Panc1 (cell line): Measurements from ENCODE around the gene SMIM10L2A. TPM values are rescaled to one million over a fixed set of nuclear protein-coding genes. Genes with fewer than 3 reads are reported as not detected.

Source experiments
- ATAC-seq: fragments of 200-7000 bp; cut with Tn5 transposase; 2 replicates; pipeline ENCODE4 v1.9.1; 2020; ENCODE audit warnings: mild to moderate bottlenecking, moderate library complexity
- BruUV-seq: library from RNA; stranded (reverse); fragments of 400-500 nt; replicated peaks from 2 replicates; lab custom pipeline; 2021; lab: Mats Ljungman, UMichigan
- CTCF ChIA-PET: fragments of 300-600 bp; sonication (Branson Sonifier 250); formaldehyde crosslinking; loops from one replicate; lab custom pipeline; 2022; ENCODE audit warnings: antibody characterized with exemption; lab: Charles Lee
- POLR2A ChIA-PET: fragments of 300-600 bp; sonication (Branson Sonifier 250); formaldehyde crosslinking; loops from one replicate; lab custom pipeline; 2022; ENCODE audit warnings: antibody characterized with exemption; lab: Charles Lee
- DNase-seq: peaks from one replicate; pipeline ENCODE4 v3.0.0-alpha.2; 2010; ENCODE audit warnings: low read depth, low spot score
- H3K27ac ChIP-seq: 2 replicates; pipeline ENCODE4 v1.5.1; 2011; ENCODE audit warnings: mild to moderate bottlenecking, low read length, inconsistent platforms
- H3K27me3 ChIP-seq: fragments of 200-500 bp; sonication (Bioruptor generic); 2 replicates; pipeline ENCODE4 v1.6.0; 2014; ENCODE audit warnings: low read length, inconsistent platforms; ENCODE audit not compliant: control insufficient read depth, insufficient read depth
- H3K36me3 ChIP-seq: fragments of 200-500 bp; sonication (Bioruptor generic); 2 replicates; pipeline ENCODE4 v1.5.1; 2014; ENCODE audit warnings: inconsistent platforms, mild to moderate bottlenecking, low read length, moderate library complexity; ENCODE audit not compliant: control insufficient read depth, insufficient read depth
- H3K4me1 ChIP-seq: 2 replicates; pipeline ENCODE4 v1.5.1; 2011; ENCODE audit warnings: inconsistent platforms, mild to moderate bottlenecking, low read length, moderate library complexity; ENCODE audit not compliant: control insufficient read depth, insufficient read depth
- H3K4me3 ChIP-seq, 2 experiments: 2 replicates each; pipeline ENCODE4 v1.5.1; 2011 to 2012; ENCODE audit warnings: low read depth in 2 of 2, low read length in 2 of 2, mild to moderate bottlenecking in 2 of 2, inconsistent platforms in 1 of 2, moderate library complexity in 1 of 2
- H3K9me3 ChIP-seq: fragments of 200-500 bp; sonication (Bioruptor generic); 2 replicates; pipeline ENCODE4 v1.5.1; 2014; ENCODE audit warnings: low read depth, mild to moderate bottlenecking, inconsistent platforms, low read length, moderate library complexity; ENCODE audit not compliant: control insufficient read depth, insufficient read depth
- CTCF ChIP-seq: fragments of 450-650 bp; IDR thresholded peaks from 2 replicates; pipeline ENCODE4 v1.5.1; 2017; ENCODE audit warnings: mild to moderate bottlenecking
- POLR2AphosphoS5 ChIP-seq: IDR thresholded peaks from 2 replicates; pipeline ENCODE4 v1.6.1; 2012; ENCODE audit warnings: mild to moderate bottlenecking, low read depth, low read length, moderate library complexity
- REST ChIP-seq, 2 experiments: IDR thresholded peaks; 2 replicates each; pipeline ENCODE4 v1.6.1; 2011 to 2012; ENCODE audit warnings: low read depth in 2 of 2, control low read depth in 1 of 2, low read length in 1 of 2, mild to moderate bottlenecking in 1 of 2, moderate library complexity in 1 of 2; ENCODE audit not compliant: insufficient read depth in 1 of 2
- SIN3A ChIP-seq: IDR thresholded peaks from 2 replicates; pipeline ENCODE4 v1.6.1; 2012; ENCODE audit warnings: low read depth, mild to moderate bottlenecking, low read length, moderate library complexity, borderline replicate concordance; ENCODE audit not compliant: insufficient read depth
- TCF7L2 ChIP-seq: IDR thresholded peaks from 2 replicates; pipeline ENCODE4 v1.6.1; 2011; ENCODE audit warnings: mild to moderate bottlenecking, low read depth, low read length, inconsistent platforms
- in situ Hi-C: cut with HindIII; loops from 2 replicates; pipeline ENCODE4 v1.10.0; 2016; ENCODE audit warnings: low sequenced_read_pairs, low pct_unique_long_range_greater_than_20kb
- intact Hi-C: fragments of 100-400 bp; cut with micrococcal nuclease; formaldehyde crosslinking; loops from one replicate; pipeline ENCODE4 v1.10.0; 2022; ENCODE audit not compliant: unreplicated experiment
- total RNA-seq: library from RNA; stranded (reverse); gene quantifications from one replicate; pipeline ENCODE4 v1.2.1, GENCODE V29; 2021; ENCODE audit not compliant: unreplicated experiment

The SMIM10L2A gene
- total RNA-seq, 1 experiment from 2014 or later = 0.36 TPM

- DNase-seq (no peak), ATAC-seq (no peak)
- TF ChIP-seq POLR2AphosphoS5 (no peak), TCF7L2 (no peak), REST (IDR thresholded peaks at IDR 0.05; ENCODE audit: insufficient read depth in 1 of 2, low read depth in 2 of 2, low read length in 1 of 2) (no peak), CTCF (no peak), SIN3A (no peak)
- Histone ChIP-seq H3K4me1 (no peaks in the 10 kb centered on the region), H3K4me3 (no peak overlapping the region), H3K9me3 (no peaks in the 10 kb centered on the region), H3K27me3 (peaks cover 15% of the 10 kb centered on the region), H3K27ac (no peak overlapping the region), H3K36me3 (no peaks in the 10 kb centered on the region)
- ChIA-PET CTCF (no interaction called here), POLR2A (no interaction called here)
- BruUV-seq = no TSS peak
- in situ Hi-C loops (no loop called here), intact Hi-C loops (no loop called here)
Observed at GRCh38 chrX:135433531-135434257, 11.9 kb downstream of the SMIM10L2A start.

GRCh38 chrX:135434258-135435138, 12.8 kb downstream of the SMIM10L2A start:
- ChIA-PET CTCF (no interaction called here), POLR2A (no interaction called here)
- no TSS peak for BruUV-seq
- no peak overlapping the region for H3K4me3 ChIP-seq
- ATAC-seq = no peak
- no peaks in the 10 kb centered on the region for H3K9me3 ChIP-seq
- no peaks in the 10 kb centered on the region for H3K36me3 ChIP-seq
- H3K27ac ChIP-seq = no peak overlapping the region
- intact Hi-C loops (no loop called here), in situ Hi-C loops (no loop called here)
- DNase-seq = no peak
- TF ChIP-seq CTCF (no peak), REST (IDR thresholded peaks at IDR 0.05; ENCODE audit: insufficient read depth in 1 of 2, low read depth in 2 of 2, low read length in 1 of 2) (no peak), POLR2AphosphoS5 (no peak), SIN3A (no peak), TCF7L2 (no peak)
- H3K4me1 ChIP-seq = no peaks in the 10 kb centered on the region
- peaks cover 12% of the 10 kb centered on the region for H3K27me3 ChIP-seq
